GM21619 (cell line): ENCODE results near the gene MBTPS2.
"Not testable (repeated sequence)": the region's sequence is repeated elsewhere in the genome, so short reads cannot be mapped to it uniquely, and the experiment has no call there.

Experiments used
- ATAC-seq: cut with Tn5 transposase; IDR thresholded peaks from one replicate; pipeline ENCODE4 v1.9.1; 2021; ENCODE audit not compliant: unreplicated experiment

MBTPS2 gene

GRCh38 chrX:21855937-21856415, 16.6 kb downstream of the MBTPS2 start, which contains the start of gene YY2:
YY2 (plus strand) TSS chrX:21855987; CDS start chrX:21856485, 498 bp downstream.
- no peak for ATAC-seq

GRCh38 chrX:21856504-21856903, 17.1 kb downstream of the MBTPS2 start:
- ATAC-seq: no peak

GRCh38 chrX:21863241-21863640, 23.8 kb downstream of the MBTPS2 start:
- no peak for ATAC-seq

GRCh38 chrX:21865436-21865835, 26.0 kb downstream of the MBTPS2 start:
- no peak for ATAC-seq

- no peak for ATAC-seq
Observed at GRCh38 chrX:21870494-21870893, 31.1 kb downstream of the MBTPS2 start.

- no peak for ATAC-seq
Observed at GRCh38 chrX:21873063-21873775, 33.8 kb downstream of the MBTPS2 start.

- ATAC-seq: not testable (repeated sequence)
Observed at GRCh38 chrX:21874182-21874581, 34.8 kb downstream of the MBTPS2 start.

GRCh38 chrX:21875013-21875412, 35.6 kb downstream of the MBTPS2 start:
- ATAC-seq: no peak

GRCh38 chrX:21881881-21882574, 42.6 kb downstream of the MBTPS2 start:
- ATAC-seq: no peak

- no peak for ATAC-seq
Observed at GRCh38 chrX:21883258-21883657, 43.8 kb downstream of the MBTPS2 start.

GRCh38 chrX:21885568-21885967, 46.2 kb downstream of the MBTPS2 start:
- no peak for ATAC-seq

- ATAC-seq: no peak
Observed at GRCh38 chrX:21905313-21905712, 65.9 kb downstream of the MBTPS2 start.

GRCh38 chrX:21905953-21906352, 66.5 kb downstream of the MBTPS2 start:
- ATAC-seq: no peak

GRCh38 chrX:21907260-21907659, 67.8 kb downstream of the MBTPS2 start:
- ATAC-seq: no peak

- ATAC-seq: no peak
Observed at GRCh38 chrX:21911481-21911880, 72.1 kb downstream of the MBTPS2 start.

- ATAC-seq: no peak
Observed at GRCh38 chrX:21912220-21912619, 72.8 kb downstream of the MBTPS2 start.

GRCh38 chrX:21912989-21913388, 73.6 kb downstream of the MBTPS2 start:
- ATAC-seq: no peak

GRCh38 chrX:21926116-21926515, 86.7 kb downstream of the MBTPS2 start:
- ATAC-seq: no peak

GRCh38 chrX:21926527-21927278, 87.3 kb downstream of the MBTPS2 start:
- peak; percentile 88 for ATAC-seq

- no peak for ATAC-seq
Observed at GRCh38 chrX:21929209-21929608, 89.8 kb downstream of the MBTPS2 start.

- ATAC-seq: no peak
Observed at GRCh38 chrX:21930986-21931385, 91.6 kb downstream of the MBTPS2 start.
